ENCODE measurements around the gene TEKT2.

TEKT2 gene

DNA sequence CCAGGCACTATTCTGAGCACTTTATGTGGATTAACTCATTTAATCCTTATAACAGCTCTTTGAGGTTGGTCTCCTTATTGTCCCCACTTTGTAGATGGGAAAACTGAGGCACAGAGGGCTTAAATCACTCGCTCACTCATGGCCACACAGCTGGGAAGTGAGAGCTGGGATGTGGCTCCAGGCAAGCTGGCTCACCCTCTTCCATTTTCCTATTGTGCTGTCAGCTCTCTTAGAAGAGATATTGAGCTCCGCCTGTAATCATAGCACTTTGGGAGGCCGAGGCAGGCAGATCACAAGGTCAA lies 45.0 kb downstream of the TEKT2 start:
- no peak for DNase-seq (ENCODE audit: low read depth)

DNA sequence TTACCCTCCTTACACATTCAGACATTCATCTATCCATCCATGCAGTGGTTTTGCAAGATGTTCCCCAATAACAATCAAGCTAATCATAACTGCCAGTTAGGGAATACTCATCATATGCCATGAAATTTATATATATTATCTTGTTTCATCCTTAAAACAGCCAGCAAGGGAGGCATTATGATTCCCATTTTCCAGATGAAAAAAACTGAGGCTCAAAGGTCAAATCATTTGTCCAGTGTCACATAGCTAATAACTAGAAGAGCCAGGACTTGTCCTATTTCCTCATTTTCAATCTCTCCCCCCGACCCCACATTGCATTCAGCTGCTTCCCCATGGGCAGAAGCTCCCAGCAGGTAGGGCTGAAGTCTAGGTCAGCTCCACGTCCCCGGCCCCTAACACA lies 48.1 kb downstream of the TEKT2 start:
- no peak for DNase-seq (ENCODE audit: low read depth)

DNA sequence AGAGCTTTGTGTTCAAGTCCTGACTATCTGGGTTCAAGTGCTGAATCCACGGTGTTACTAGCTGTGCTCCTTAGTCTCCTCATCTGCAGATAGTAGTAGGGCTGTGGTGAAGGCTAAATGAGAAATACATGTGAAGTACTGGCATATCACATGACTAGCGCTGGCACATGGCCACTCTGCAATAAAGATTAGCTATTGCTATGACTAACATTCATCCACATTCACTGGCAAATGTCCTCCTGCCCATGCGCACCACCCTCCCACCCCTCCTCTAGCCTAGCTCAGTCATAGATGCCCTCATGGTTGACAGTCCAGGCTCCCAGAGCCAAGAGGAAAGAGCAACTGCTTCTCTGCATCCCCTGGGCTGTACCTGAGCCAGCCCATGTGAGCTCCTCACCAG lies 49.6 kb downstream of the TEKT2 start:
- no peak for DNase-seq (ENCODE audit: low read depth)

DNA sequence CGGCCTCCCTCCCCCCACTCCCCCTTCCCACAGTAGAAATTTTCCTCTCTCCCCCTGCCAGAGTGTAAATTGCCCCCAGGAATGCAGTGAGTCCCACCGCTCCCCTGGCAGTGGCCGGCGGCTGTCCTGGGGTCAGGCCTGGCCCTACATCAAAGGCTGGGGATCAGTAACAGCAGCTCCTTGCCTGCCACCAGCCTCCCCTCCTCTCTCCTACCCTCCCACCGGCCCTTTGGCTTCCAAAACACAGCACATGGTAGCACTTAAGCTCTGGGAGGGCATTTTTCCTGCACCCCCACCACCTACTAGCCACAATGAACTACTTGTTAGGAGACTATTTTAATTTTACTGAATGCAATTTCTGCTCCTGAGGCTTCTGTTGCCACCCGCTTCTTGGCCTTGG lies 50.1 kb downstream of the TEKT2 start:
- DNase-seq (ENCODE audit: low read depth) = no peak

DNA sequence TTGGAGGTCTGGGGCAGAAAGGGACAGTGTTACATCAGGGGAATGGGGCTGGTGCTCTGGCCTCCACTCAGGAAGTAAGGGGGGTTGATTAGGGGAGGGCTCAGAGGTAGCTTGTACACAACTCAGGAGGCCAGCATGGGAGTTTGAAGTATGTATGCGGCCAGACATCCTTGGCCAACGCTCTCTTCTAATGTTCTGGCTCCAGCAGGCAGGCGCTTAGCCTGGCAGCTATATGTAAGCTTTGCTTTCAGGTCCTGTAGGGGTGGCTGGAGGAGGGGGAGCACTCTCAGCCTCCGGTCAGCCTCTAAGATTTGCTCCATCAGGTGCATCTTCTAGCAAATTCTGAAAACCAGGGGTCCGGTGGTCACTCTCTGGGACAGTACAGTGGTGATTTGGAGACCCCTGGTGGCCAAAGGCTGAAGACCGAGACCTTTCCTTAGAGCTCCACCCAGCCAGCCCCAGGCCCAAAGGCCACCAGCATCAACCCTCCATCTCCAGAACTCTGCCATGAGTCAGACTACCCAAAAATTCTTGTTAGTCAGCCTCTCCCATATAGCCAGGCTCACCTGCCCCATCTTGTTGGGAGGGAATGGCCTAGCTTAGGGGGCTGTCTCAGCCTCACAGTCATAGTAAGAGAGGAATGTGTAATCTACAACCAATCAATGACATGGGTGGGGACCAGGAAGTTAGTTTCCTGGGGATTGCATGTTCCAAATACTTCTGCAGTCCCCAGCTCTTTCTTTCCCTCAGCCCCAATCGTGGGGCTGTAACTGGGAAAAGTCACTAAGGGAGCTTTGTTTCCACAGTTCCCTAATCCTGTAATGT lies 50.8 kb downstream of the TEKT2 start:
- DNase-seq (ENCODE audit: low read depth) = no peak

DNA sequence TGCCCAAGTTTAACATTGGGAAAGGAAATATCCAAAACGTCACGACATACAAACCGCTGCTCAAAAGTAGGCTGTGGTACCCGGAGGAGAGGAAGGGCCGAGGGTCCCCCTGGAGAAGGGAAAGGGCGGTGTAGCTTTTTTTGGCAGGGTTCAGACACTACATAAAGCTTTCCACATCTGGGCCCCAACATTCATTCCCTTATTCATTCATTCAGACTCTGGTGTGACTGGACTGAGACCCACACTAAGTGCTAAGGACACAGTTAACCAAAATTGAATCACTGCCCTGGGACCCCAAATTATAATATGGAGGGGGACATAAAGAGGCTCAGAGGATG lies 51.4 kb downstream of the TEKT2 start:
- no peak for DNase-seq (ENCODE audit: low read depth)

DNA sequence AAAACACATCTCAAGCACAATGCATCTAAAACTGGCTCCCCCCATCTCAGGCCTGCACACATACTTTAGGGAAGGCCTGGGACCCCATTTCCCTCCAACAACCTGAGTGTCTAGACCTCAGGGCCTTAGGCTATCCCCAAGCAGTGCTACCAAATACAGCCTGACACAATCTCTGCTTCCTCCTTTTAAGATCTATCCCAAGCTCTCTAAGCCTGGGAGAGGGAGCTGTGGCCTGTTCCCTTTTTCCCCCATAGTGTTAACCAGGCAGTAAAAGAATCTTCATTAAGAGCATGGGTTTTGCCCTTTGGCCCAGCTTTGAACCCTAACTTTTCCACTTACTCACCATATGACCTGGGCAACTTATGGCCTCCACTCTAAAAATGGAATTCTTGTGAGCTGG lies 51.9 kb downstream of the TEKT2 start:
- DNase-seq (ENCODE audit: low read depth) = no peak

DNA sequence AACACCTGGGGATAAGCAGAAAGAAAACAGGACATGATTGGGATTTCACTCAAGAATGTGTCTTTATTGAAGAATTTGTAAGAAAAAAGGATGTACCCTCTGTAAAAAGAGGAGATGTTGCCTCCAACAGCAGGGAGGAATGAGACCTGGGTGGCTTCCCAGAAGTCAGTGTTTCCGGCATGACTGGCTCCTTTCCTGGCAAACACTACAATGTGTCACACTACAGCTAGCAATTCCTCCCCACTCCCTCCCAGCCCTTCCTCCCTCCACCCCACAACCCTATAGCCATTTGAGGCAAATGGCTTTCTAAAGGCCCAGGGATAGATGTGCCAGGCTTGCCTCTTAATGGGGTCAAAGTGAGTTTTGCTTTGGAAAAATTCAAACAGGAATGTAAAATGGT lies 52.6 kb downstream of the TEKT2 start:
- no peak for DNase-seq (ENCODE audit: low read depth)

DNA sequence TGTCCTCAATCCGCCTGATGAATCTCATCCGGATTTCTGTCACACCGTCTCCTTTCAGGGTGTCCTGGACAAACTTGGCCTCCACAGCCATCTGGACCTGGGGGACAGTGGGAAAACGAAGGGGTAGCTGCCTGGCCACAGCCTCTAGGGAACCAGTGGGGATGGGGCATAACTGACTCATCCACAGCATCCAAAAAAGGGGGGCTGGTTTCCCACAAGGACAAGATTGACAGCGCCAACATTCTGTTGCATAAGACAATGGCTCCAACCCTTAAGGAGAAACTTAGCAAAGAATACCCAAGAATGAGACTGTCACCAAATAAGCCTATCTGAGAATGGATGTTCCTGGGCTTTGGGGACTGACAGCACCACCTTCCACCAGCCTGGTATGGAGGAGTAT lies 53.3 kb downstream of the TEKT2 start:
- DNase-seq (ENCODE audit: low read depth) = no peak

DNA sequence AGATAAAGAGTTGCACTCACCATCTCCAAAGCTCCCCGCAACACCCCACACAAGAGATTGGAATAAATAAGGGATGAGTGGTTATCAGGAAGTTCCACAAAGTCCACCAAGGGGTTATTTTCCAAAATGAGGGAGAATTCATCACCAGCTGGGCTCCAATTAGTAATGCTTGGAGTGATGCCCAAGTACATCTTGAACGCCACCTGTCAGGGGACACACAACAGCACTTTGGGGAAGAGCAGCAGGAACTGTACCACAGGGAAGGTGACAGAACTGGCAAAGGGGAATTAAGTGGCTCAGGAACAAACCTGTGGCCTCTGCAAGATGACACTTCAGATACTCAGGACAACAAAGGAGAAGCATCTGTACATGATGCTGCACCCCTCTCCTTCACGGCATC lies 53.9 kb downstream of the TEKT2 start:
- no peak for DNase-seq (ENCODE audit: low read depth)
